GM18526 (cell line): Measurements from ENCODE around the gene NCF2.

Source experiments
- POLR2A ChIP-seq: IDR thresholded peaks from 3 replicates; pipeline ENCODE4 v1.6.1; 2011; ENCODE audit not compliant: insufficient read length; ENCODE audit errors: extremely low read depth

The NCF2 gene

DNA sequence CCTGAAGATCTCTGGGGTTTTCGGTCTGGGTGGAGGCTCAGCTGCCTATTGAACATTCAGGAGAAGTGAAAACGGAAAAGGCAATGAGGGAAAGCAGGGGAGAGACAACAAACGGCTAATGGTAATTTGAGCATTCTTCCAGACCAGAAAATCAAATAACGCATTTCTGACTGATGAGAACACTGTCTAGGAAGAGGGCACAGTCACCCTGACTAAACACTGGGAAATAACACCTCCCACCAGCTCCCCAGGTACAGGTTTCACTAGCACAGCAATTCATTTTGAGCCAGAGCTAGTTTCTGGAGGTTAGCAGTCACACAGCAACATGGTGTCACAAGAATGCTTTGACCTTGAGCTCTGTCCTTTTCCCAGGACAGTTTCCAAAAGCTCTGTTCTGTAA lies 21.1 kb downstream of the NCF2 start:
- no peak for TF ChIP-seq POLR2A

DNA sequence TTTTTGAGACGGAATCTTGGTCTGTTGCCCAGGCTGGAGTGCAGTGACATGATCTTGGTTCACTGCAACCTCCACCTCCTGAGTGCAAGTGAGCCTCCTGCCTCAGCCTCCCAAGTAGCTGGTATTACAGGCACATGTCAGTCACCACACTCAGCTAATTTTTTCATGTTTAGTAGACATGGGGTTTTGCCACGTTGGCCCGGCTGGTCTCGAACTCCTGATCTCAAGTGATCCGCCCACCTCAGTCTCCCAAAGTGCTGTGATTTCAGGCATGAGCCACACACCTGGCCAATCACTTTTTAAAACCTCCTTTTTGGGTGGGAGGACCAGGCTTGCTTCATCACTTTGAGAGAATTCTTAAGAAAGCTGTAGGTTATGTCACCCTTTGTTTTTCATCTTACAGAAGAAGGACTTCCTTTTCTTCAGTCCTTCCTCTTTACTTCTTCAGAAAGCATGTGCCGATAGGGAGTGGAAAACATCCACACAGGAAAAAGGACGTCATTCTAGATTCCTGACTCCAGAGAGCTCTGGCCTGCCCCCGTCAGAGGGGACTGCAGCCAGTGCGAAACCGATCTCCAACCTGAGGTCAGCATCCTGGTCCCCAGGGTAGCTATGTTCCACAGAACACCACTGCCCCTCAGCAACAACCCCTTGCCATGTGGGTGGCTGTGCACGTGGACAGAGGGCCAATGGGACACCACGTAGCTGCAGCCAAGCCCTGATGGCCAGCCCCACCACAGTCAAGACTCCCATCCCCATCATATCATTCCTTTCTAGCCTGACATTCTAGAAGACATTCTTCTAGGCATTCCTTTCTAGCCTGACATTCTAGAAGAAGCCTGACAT lies 21.9 kb downstream of the NCF2 start:
- no peak for TF ChIP-seq POLR2A

- peak; percentile 21 for TF ChIP-seq POLR2A
Measured at GRCh38 chr1:183567584-183567983, 22.7 kb downstream of the NCF2 start.

GRCh38 chr1:183566026-183566425 lies 24.2 kb downstream of the NCF2 start:
- TF ChIP-seq POLR2A, result no peak

DNA sequence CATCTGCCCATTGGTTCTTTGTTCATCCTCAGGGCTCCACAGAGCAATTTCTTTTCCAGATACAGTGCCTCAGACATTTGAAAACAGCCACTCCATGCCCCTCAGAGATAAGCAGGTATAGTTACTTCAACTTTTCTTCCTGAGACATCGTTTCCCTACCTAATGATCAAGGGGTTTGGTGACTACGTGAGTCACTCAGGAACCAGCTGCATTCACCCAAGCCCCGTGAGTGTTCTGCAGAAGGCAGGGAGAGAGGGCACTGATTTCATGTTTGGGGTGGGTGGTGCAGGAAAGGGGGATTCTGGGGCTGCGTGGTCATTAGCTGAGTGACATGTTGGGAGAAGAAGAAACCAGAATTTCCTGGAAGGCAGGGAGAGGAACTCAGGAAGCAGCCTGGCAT lies 25.0 kb downstream of the NCF2 start:
- TF ChIP-seq POLR2A, result no peak

- TF ChIP-seq POLR2A, result no peak
Measured at GRCh38 chr1:183562701-183563100, 27.6 kb downstream of the NCF2 start.

GRCh38 chr1:183559061-183559460 lies 31.2 kb downstream of the NCF2 start:
- TF ChIP-seq POLR2A, result no peak

- no peak for TF ChIP-seq POLR2A
Measured at GRCh38 chr1:183554577-183554976, 35.7 kb downstream of the NCF2 start.

- no peak for TF ChIP-seq POLR2A
Measured at GRCh38 chr1:183553764-183554163, 36.5 kb downstream of the NCF2 start.

- TF ChIP-seq POLR2A, result no peak
Measured at GRCh38 chr1:183553331-183553730, 36.9 kb downstream of the NCF2 start.

GRCh38 chr1:183552891-183553290 lies 37.4 kb downstream of the NCF2 start:
- TF ChIP-seq POLR2A, result no peak

GRCh38 chr1:183552441-183552840 lies 37.8 kb downstream of the NCF2 start:
- no peak for TF ChIP-seq POLR2A

DNA sequence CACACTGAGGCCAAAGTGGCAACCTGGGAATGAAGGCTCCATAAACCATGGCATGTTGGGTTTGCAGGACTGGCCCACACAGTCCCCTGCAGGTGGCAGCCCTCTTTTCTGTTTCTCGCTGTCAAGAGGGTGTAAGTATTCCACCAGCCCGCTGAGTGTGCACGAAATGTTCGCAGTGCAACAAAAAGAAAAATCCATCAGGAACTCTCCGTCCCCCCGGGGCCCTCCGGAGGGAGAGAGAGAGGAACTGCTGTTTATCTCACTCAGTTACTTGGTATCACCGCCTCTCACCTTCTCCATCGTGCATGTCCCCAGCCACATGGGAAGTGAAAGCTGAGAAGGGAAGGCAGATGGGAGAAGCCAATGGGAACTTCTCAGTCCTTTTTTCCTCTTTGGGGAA lies 38.3 kb downstream of the NCF2 start:
- no peak for TF ChIP-seq POLR2A

- no peak for TF ChIP-seq POLR2A
Measured at GRCh38 chr1:183550915-183551314, 39.3 kb downstream of the NCF2 start.

- TF ChIP-seq POLR2A, result no peak
Measured at GRCh38 chr1:183548116-183548515, 42.1 kb downstream of the NCF2 start.

DNA sequence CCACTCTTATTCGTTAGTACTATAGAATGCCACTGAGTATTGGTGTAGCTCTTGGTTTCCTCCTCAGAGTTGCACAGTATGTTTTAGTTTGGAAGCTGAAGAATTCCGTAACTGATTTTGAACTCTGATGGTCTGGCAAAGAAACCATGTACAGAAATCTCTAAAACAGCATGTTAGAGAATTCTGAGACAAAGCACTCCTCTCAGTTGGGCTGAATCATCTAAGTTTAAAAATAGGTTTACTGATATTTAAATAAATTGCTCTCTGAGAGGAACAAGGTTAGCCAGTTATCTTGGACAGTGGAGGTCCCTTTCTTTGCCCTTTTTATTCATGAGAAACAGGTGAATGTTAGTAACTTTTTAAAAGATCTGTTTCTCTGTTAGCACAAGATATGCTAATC lies 43.8 kb downstream of the NCF2 start:
- no peak for TF ChIP-seq POLR2A
